ENCODE measurements around the gene CDON.

The CDON gene, protein sequence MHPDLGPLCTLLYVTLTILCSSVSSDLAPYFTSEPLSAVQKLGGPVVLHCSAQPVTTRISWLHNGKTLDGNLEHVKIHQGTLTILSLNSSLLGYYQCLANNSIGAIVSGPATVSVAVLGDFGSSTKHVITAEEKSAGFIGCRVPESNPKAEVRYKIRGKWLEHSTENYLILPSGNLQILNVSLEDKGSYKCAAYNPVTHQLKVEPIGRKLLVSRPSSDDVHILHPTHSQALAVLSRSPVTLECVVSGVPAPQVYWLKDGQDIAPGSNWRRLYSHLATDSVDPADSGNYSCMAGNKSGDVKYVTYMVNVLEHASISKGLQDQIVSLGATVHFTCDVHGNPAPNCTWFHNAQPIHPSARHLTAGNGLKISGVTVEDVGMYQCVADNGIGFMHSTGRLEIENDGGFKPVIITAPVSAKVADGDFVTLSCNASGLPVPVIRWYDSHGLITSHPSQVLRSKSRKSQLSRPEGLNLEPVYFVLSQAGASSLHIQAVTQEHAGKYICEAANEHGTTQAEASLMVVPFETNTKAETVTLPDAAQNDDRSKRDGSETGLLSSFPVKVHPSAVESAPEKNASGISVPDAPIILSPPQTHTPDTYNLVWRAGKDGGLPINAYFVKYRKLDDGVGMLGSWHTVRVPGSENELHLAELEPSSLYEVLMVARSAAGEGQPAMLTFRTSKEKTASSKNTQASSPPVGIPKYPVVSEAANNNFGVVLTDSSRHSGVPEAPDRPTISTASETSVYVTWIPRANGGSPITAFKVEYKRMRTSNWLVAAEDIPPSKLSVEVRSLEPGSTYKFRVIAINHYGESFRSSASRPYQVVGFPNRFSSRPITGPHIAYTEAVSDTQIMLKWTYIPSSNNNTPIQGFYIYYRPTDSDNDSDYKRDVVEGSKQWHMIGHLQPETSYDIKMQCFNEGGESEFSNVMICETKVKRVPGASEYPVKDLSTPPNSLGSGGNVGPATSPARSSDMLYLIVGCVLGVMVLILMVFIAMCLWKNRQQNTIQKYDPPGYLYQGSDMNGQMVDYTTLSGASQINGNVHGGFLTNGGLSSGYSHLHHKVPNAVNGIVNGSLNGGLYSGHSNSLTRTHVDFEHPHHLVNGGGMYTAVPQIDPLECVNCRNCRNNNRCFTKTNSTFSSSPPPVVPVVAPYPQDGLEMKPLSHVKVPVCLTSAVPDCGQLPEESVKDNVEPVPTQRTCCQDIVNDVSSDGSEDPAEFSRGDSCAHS (N-terminal part only)

DNA sequence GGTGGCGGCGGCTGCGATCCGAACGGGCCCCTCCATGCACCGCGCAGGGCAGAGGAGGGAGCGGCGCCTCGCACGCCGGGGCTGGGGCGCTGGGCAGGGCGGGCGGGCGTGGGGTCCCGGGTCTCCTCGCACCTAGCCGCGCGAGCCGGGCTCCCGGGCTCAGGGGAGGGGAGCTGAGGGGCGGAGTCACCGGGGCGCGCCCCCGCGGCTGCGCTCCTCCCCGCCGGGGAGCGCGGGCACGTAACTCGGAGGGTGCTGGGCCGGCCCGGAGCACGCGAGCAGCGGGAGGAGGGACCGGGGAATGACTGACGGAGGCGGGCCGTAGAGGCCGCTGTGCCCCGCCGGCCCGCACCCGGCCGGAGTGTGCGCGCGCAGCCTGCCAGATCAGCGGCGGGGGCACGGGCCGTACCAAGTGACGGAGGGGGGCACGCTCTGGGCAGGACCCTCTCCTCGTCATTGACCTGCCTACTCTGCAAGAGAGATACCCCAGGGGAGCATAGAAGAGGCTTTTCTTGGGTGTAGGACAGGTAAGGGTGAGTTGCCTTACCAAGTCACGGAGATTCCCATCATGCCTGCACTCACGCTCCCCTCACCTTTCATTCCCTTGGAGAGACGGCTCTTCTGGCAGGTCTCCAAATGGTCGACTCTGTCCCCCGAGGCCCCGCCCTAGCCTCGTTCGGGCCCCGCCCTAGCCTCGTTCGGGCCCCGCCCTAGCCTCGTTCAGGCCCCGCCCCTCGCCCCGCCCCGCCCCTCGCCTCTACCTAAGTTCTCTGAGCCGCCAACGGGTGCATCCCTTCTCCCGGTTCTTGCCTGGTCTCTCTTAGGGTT is at the start of gene CDON:
TSS of gene CDON (minus strand) at position 188 of the 828 bp plus-strand sequence. CDS start 39,390 bp downstream, outside the sequence.
- Histone ChIP-seq H3K4me3 (peak within 1 kb of the TSS; percentile 85), H3K9ac (ENCODE audit: insufficient read length) (peak within 1 kb of the TSS; percentile 94), H3K27ac (peak within 1 kb of the TSS; percentile 95), H3K36me3 (ENCODE audit: insufficient read depth, low read length) (no peaks in the 10 kb centered on the region), H3K9me3 (ENCODE audit: low read depth, low read length) (no peaks in the 10 kb centered on the region)
- TF ChIP-seq POLR2AphosphoS5 (IDR thresholded peaks at IDR 0.05; ENCODE audit: borderline replicate concordance, low read depth, low read length) (peak; percentile 34; the same call in 1 of the 2 replicates), EZH2 (IDR thresholded peaks at IDR 0.05) (no peak)
- DNase-seq (ENCODE audit: low read depth, low spot score), result peak; percentile 57

DNA sequence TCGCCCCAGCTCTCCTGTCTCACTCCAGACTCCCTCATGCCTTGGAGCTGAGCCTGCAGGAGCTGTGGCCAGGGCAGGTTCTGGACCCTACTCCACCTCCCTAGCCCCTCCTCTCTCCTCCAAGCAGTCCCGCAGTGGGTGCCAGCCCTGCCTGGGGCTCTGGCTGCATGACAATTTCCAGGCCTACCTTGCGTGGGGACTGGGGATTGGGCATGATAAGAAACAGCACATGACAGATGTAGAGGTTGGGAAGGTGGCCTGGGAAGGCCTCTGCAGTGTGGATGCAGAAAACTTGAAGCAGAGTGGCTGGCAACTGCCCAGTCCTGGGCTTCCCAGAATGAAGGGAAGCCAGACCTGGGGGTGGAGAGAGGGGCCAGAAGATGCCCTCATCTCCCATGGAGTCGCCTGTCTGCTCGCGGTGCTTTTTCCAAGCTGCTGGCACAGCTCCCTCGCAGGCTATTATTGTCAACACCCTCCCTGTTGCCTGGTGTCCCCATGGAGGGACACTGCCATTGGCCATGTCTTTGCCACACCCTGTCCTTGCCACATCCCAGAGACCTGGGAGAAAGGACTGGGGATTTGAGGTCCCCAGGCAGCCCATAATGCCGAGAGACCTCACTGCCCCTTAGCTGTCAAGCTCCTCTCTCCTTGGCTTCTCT is 48.9 kb upstream of the CDON start:
- Histone ChIP-seq H3K4me3 (no peak overlapping the region), H3K27ac (peak overlapping the region; percentile 91), H3K9me3 (ENCODE audit: low read depth, low read length) (no peaks in the 10 kb centered on the region), H3K36me3 (ENCODE audit: insufficient read depth, low read length) (no peaks in the 10 kb centered on the region), H3K9ac (ENCODE audit: insufficient read length) (no peak overlapping the region)
- TF ChIP-seq POLR2AphosphoS5 (IDR thresholded peaks at IDR 0.05; ENCODE audit: borderline replicate concordance, low read depth, low read length) (no peak), FOXP2 (optimal IDR thresholded peaks at IDR 0.05; ENCODE audit: control extremely low read depth, extremely low read length, insufficient read depth) (no peak)
- DNase-seq (ENCODE audit: low read depth, low spot score), result no peak

DNA sequence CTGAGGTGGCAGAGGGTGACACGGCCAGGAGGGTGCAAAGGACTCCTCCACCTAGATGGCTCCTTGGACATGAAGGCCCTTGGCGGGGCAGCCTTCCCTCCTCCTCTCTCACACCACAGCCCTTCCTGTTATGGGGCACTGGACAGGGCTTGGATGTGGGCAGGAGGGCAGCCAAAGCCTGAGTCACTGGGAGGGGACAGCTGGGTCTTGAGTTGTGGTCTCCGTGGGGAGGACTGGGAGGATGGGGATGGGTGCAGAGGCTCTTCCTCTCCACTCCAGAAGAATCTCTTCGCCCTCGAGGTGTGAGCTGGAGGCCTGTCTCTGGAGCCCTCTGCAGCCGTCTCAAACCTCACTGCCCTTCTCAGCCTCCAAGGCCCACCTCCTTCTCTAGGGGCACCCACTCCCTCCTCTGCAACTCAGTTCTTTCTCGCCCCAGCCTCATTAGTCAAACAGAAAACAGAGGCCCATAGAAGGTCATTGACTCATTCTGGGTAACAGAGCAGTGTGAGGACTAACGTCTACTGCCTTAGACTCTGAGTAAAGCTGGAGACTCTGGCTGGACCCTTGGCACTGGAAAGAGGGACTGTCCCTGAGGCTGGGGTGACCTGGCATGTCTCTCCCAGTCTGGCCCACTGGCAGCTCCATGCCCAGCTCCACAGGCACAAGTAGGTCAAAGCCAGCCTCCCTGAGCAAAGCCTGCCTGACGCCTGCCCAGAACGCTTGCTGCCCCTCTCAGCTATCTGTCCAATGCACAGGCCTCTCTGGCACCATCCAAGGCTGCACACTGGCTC is 47.5 kb upstream of the CDON start:
- TF ChIP-seq EZH2 (IDR thresholded peaks at IDR 0.05) (no peak), POLR2AphosphoS5 (IDR thresholded peaks at IDR 0.05; ENCODE audit: borderline replicate concordance, low read depth, low read length) (no peak), FOXP2 (optimal IDR thresholded peaks at IDR 0.05; ENCODE audit: control extremely low read depth, extremely low read length, insufficient read depth) (no peak)
- Histone ChIP-seq H3K9me3 (ENCODE audit: low read depth, low read length) (no peaks in the 10 kb centered on the region), H3K4me3 (no peak overlapping the region), H3K27ac (no peak overlapping the region), H3K36me3 (ENCODE audit: insufficient read depth, low read length) (no peaks in the 10 kb centered on the region), H3K9ac (ENCODE audit: insufficient read length) (no peak overlapping the region)
- no peak for DNase-seq (ENCODE audit: low read depth, low spot score)

DNA sequence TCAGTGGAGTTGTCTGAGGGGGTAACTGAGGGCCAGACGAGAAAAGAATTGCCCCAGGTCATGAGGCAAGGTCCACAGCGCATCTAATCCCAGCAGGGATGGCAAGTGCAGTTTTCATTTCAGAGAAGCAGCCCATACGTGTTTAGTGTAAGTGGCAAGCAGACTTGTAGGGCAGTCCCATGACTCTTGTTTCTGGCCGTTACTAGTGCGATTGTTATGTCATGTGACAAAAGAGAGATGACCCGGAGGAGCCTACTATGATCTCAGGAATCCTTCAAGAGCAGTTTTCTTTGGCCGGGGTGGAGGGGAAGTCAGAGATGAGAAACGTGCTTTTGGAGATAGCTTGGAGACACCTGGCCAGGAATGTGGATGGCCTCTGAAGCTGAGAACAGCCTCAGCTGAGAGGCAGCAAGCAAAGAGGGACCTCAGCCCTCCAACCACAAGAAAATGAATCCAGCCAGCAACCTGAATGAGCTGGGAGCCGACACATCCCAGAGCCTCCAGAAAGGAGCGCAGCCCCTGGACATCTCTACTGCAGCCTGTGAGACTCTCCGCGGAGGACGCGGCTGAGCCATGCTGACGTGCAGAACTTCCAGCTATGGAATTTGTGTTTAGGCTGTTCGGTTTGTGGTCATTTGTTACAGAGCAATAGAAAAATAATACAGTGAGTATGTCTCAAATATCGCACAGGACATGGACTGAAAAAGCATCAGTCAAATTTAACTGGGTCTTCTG is 44.1 kb upstream of the CDON start:
- Histone ChIP-seq H3K27ac (no peak overlapping the region), H3K36me3 (ENCODE audit: insufficient read depth, low read length) (no peaks in the 10 kb centered on the region), H3K4me3 (no peak overlapping the region), H3K9ac (ENCODE audit: insufficient read length) (no peak overlapping the region), H3K9me3 (ENCODE audit: low read depth, low read length) (no peaks in the 10 kb centered on the region)
- no peak for DNase-seq (ENCODE audit: low read depth, low spot score)
- no peak for TF ChIP-seq POLR2AphosphoS5 (IDR thresholded peaks at IDR 0.05; ENCODE audit: borderline replicate concordance, low read depth, low read length)

DNA sequence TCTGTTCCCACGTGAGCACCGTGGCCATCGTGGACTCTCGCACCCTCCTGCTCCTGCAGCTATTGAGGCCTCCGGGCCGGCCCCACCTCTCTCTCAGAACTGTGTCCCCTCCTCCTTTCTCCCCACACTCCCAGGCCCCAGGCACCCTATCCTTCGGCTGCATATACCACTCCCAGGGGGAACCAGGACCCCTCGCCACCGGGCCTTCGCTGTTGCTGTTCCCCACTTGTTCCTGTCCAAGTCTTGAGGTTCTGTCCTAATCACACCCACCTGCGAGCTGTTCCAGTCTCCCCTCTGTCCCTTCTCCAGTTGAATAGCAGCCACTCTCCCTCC is 43.0 kb upstream of the CDON start:
- Histone ChIP-seq H3K27ac (no peak overlapping the region), H3K9me3 (ENCODE audit: low read depth, low read length) (no peaks in the 10 kb centered on the region), H3K9ac (ENCODE audit: insufficient read length) (no peak overlapping the region), H3K4me3 (no peak overlapping the region), H3K36me3 (ENCODE audit: insufficient read depth, low read length) (no peaks in the 10 kb centered on the region)
- DNase-seq (ENCODE audit: low read depth, low spot score), result no peak
- TF ChIP-seq EZH2 (IDR thresholded peaks at IDR 0.05), result no peak
- TF ChIP-seq POLR2AphosphoS5 (IDR thresholded peaks at IDR 0.05; ENCODE audit: borderline replicate concordance, low read depth, low read length), result no peak
- TF ChIP-seq FOXP2 (optimal IDR thresholded peaks at IDR 0.05; ENCODE audit: control extremely low read depth, extremely low read length, insufficient read depth), result no peak

DNA sequence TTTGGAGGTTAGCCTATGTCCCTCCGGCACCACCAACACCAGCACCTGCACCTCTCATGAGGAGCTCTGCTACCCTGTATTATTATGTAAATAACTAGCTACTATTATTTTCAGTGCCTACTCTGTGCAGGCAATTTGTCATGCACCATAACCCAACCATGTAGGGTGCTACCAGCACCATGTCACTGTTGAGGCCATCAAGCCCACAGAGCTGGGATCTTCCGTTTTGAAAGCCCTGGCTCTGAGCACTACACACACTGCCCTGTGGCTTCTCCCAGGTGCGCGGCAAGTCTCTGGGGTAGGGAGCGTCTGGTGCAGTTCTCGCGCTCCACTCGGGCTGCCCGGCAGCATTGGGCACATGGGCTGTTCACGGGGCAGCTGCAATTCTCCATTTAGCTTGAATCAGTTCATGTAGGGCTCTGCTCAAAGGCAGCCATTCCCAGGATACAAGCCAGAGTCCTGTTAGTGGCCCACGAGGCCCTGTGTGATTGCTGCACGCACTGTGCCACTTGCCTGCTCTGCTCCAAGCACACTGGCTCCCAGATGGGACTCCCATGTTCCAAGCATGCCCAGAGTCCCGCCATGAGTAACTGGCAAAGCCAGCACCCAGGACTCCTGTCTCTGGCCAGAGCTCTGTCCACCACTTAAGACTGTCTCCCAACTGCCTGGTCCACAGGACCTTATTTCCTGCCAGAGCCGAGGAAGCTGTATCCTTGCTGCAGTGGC is 42.5 kb upstream of the CDON start:
- no peak for DNase-seq (ENCODE audit: low read depth, low spot score)
- Histone ChIP-seq H3K27ac (no peak overlapping the region), H3K4me3 (no peak overlapping the region), H3K36me3 (ENCODE audit: insufficient read depth, low read length) (no peaks in the 10 kb centered on the region), H3K9ac (ENCODE audit: insufficient read length) (no peak overlapping the region), H3K9me3 (ENCODE audit: low read depth, low read length) (no peaks in the 10 kb centered on the region)
- no peak for TF ChIP-seq POLR2AphosphoS5 (IDR thresholded peaks at IDR 0.05; ENCODE audit: borderline replicate concordance, low read depth, low read length)
- no peak for TF ChIP-seq FOXP2 (optimal IDR thresholded peaks at IDR 0.05; ENCODE audit: control extremely low read depth, extremely low read length, insufficient read depth)
- no peak for TF ChIP-seq EZH2 (IDR thresholded peaks at IDR 0.05)

Data from SK-N-MC (cell line).